ENCODE data around the gene CREBBP.

GRCh38 chr16:3863587-3863986, 16.9 kb downstream of the CREBBP start:
- TF ChIP-seq, protein P1, sequence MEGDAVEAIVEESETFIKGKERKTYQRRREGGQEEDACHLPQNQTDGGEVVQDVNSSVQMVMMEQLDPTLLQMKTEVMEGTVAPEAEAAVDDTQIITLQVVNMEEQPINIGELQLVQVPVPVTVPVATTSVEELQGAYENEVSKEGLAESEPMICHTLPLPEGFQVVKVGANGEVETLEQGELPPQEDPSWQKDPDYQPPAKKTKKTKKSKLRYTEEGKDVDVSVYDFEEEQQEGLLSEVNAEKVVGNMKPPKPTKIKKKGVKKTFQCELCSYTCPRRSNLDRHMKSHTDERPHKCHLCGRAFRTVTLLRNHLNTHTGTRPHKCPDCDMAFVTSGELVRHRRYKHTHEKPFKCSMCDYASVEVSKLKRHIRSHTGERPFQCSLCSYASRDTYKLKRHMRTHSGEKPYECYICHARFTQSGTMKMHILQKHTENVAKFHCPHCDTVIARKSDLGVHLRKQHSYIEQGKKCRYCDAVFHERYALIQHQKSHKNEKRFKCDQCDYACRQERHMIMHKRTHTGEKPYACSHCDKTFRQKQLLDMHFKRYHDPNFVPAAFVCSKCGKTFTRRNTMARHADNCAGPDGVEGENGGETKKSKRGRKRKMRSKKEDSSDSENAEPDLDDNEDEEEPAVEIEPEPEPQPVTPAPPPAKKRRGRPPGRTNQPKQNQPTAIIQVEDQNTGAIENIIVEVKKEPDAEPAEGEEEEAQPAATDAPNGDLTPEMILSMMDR (conservative IDR thresholded peaks at IDR 0.05; ENCODE audit: low read length), result no peak
- TF ChIP-seq EZH2phosphoT487 (IDR thresholded peaks at IDR 0.05; ENCODE audit: borderline replicate concordance, low read depth, low read length), result no peak

Measured in OCI-LY7 (cell line).